Stimulated activated CD4-positive, alpha-beta T cell treated with anti-CD3 and anti-CD28 coated beads, Interleukin-1b, Interleukin-23, amount 100 ng/mL, for 24 hours (primary cell): ENCODE results near the gene PPP2R3B.
"Not testable (repeated sequence)": the region's sequence is repeated elsewhere in the genome, so short reads cannot be mapped to it uniquely, and the experiment has no call there.

Experiments used
- DNase-seq, 4 experiments: peaks; one replicate each; pipeline ENCODE4 v3.0.0-alpha.2; 2020; ENCODE audit warnings: low read depth in 4 of 4, low spot score in 1 of 4

The PPP2R3B gene

GRCh38 chrX:386768-387575 is at the start of gene PPP2R3B:
TSS of gene PPP2R3B (minus strand) at chrX:386907. CDS start at chrX:386691, 216 bp downstream.
- DNase-seq = peak; percentile 95 to 99 (median 96)

GRCh38 chrX:435536-436122 is 48.9 kb upstream of the PPP2R3B start:
- DNase-seq = no peak

- no peak for DNase-seq
Measured at GRCh38 chrX:434946-435345, 48.2 kb upstream of the PPP2R3B start.

GRCh38 chrX:433771-434170 is 47.1 kb upstream of the PPP2R3B start:
- DNase-seq = no peak

- DNase-seq = not testable (repeated sequence)
Measured at GRCh38 chrX:432666-433065, 46.0 kb upstream of the PPP2R3B start.

- no peak for DNase-seq
Measured at GRCh38 chrX:431492-432111, 44.9 kb upstream of the PPP2R3B start.

- DNase-seq = no peak
Measured at GRCh38 chrX:431056-431455, 44.3 kb upstream of the PPP2R3B start.

GRCh38 chrX:429266-429825 is 42.6 kb upstream of the PPP2R3B start:
- DNase-seq = no peak

GRCh38 chrX:427812-428725 is 41.4 kb upstream of the PPP2R3B start:
- peak in 1 of 4 experiments; percentile 7 for DNase-seq

GRCh38 chrX:426881-427280 is 40.2 kb upstream of the PPP2R3B start:
- no peak for DNase-seq

- DNase-seq = no peak
Measured at GRCh38 chrX:425056-425455, 38.3 kb upstream of the PPP2R3B start.

- DNase-seq = no peak
Measured at GRCh38 chrX:421646-422391, 35.1 kb upstream of the PPP2R3B start.

- no peak for DNase-seq
Measured at GRCh38 chrX:420496-421223, 34.0 kb upstream of the PPP2R3B start.

GRCh38 chrX:418927-419729 is 32.4 kb upstream of the PPP2R3B start:
- DNase-seq = no peak

GRCh38 chrX:415498-415897 is 28.8 kb upstream of the PPP2R3B start:
- DNase-seq = not testable (repeated sequence)

GRCh38 chrX:413322-414201 is 26.9 kb upstream of the PPP2R3B start:
- no peak for DNase-seq

GRCh38 chrX:410296-410695 is 23.6 kb upstream of the PPP2R3B start:
- DNase-seq = no peak

- no peak for DNase-seq
Measured at GRCh38 chrX:405149-405548, 18.4 kb upstream of the PPP2R3B start.
